ENCODE data around the gene SPAG5. TPM values are rescaled to one million over a fixed set of nuclear protein-coding genes. Genes with fewer than 3 reads are reported as not detected.

SPAG5 gene
- total RNA-seq, 1 experiment from 2014 or later = 38.1 TPM

- peaks cover 35% of the 10 kb centered on the region for H3K36me3 Mint-ChIP-seq (ENCODE audit: insufficient read depth, unreplicated experiment)
- no peaks in the 10 kb centered on the region for H3K4me1 Mint-ChIP-seq (ENCODE audit: insufficient read depth, unreplicated experiment)
- no TSS peak for BruUV-seq (replicated peaks)
- CTCF ChIA-PET = interaction anchor here (3.8 kb wide), 1 partner anchor 12 kb away, joined by 35 read pairs; no protein-coding TSS in a partner anchor
- H3K4me3 Mint-ChIP-seq (ENCODE audit: unreplicated experiment) = peak within 1 kb of the TSS; percentile 75
- no peak within 1 kb of the TSS for H3K27ac Mint-ChIP-seq (ENCODE audit: low read depth, unreplicated experiment)
- intact Hi-C loops (cut with micrococcal nuclease) = no loop called here
- H3K27me3 Mint-ChIP-seq (ENCODE audit: insufficient read depth, unreplicated experiment) = no peaks in the 10 kb centered on the region
- POLR2A ChIA-PET = interaction anchor here (0.6 to 2.3 kb wide), 8 partner anchors 17 to 1793 kb away, joined by 3 to 18 read pairs (median 4); partner anchors contain the start of genes ALDOC, PIGS and POLDIP2
- TF ChIP-seq, protein P1, sequence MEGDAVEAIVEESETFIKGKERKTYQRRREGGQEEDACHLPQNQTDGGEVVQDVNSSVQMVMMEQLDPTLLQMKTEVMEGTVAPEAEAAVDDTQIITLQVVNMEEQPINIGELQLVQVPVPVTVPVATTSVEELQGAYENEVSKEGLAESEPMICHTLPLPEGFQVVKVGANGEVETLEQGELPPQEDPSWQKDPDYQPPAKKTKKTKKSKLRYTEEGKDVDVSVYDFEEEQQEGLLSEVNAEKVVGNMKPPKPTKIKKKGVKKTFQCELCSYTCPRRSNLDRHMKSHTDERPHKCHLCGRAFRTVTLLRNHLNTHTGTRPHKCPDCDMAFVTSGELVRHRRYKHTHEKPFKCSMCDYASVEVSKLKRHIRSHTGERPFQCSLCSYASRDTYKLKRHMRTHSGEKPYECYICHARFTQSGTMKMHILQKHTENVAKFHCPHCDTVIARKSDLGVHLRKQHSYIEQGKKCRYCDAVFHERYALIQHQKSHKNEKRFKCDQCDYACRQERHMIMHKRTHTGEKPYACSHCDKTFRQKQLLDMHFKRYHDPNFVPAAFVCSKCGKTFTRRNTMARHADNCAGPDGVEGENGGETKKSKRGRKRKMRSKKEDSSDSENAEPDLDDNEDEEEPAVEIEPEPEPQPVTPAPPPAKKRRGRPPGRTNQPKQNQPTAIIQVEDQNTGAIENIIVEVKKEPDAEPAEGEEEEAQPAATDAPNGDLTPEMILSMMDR (IDR thresholded peaks at IDR 0.05; ENCODE audit: unreplicated experiment) = no peak
- H3K9me3 Mint-ChIP-seq (ENCODE audit: unreplicated experiment) = no peaks in the 10 kb centered on the region
- peak; percentile 74 for DNase-seq (ENCODE audit: unreplicated experiment)
Measured at GRCh38 chr17:28552176-28552999, 46.4 kb downstream of the SPAG5 start, which contains the start of gene UNC119. Gene UNC119, minus strand, starts transcription at chr17:28552624. Its CDS starts 67 bp downstream, at chr17:28552557.

GRCh38 chr17:28551421-28552175, 47.2 kb downstream of the SPAG5 start:
- Mint-ChIP-seq H3K36me3 (ENCODE audit: insufficient read depth, unreplicated experiment) (peaks cover 32% of the 10 kb centered on the region), H3K4me1 (ENCODE audit: insufficient read depth, unreplicated experiment) (no peaks in the 10 kb centered on the region), H3K4me3 (ENCODE audit: unreplicated experiment) (peak overlapping the region; percentile 75), H3K27ac (ENCODE audit: low read depth, unreplicated experiment) (no peak overlapping the region), H3K9me3 (ENCODE audit: unreplicated experiment) (no peaks in the 10 kb centered on the region), H3K27me3 (ENCODE audit: insufficient read depth, unreplicated experiment) (no peaks in the 10 kb centered on the region)
- no peak for DNase-seq (ENCODE audit: unreplicated experiment)
- no TSS peak for BruUV-seq (replicated peaks)
- intact Hi-C loops (cut with micrococcal nuclease) = no loop called here
- TF ChIP-seq, protein P1 (IDR thresholded peaks at IDR 0.05; ENCODE audit: unreplicated experiment) = no peak
- POLR2A ChIA-PET = interaction anchor here (0.5 to 2.0 kb wide), 11 partner anchors 19 to 260 kb away, joined by 3 to 18 read pairs (median 3); partner anchors contain the start of genes ALDOC and PIGS
- CTCF ChIA-PET = interaction anchor here (0.5 to 3.8 kb wide), 8 partner anchors 11 to 1211 kb away, joined by 3 to 35 read pairs (median 4); no protein-coding TSS in a partner anchor

- ChIA-PET CTCF (interaction anchor here (0.5 to 3.8 kb wide), 7 partner anchors 11 to 135 kb away, joined by 3 to 35 read pairs (median 4); no protein-coding TSS in a partner anchor), POLR2A (interaction anchor here (0.5 to 2.0 kb wide), 7 partner anchors 20 to 261 kb away, joined by 3 to 18 read pairs (median 4); partner anchors contain the start of gene PIGS)
- Mint-ChIP-seq H3K9me3 (ENCODE audit: unreplicated experiment) (no peaks in the 10 kb centered on the region), H3K27me3 (ENCODE audit: insufficient read depth, unreplicated experiment) (no peaks in the 10 kb centered on the region), H3K4me1 (ENCODE audit: insufficient read depth, unreplicated experiment) (peaks cover under 1% of the 10 kb centered on the region), H3K27ac (ENCODE audit: low read depth, unreplicated experiment) (no peak overlapping the region), H3K36me3 (ENCODE audit: insufficient read depth, unreplicated experiment) (peaks cover 24% of the 10 kb centered on the region), H3K4me3 (ENCODE audit: unreplicated experiment) (no peak overlapping the region)
- intact Hi-C loops (cut with micrococcal nuclease) = no loop called here
- DNase-seq (ENCODE audit: unreplicated experiment) = no peak
- BruUV-seq (replicated peaks) = no TSS peak
- TF ChIP-seq, protein P1 (IDR thresholded peaks at IDR 0.05; ENCODE audit: unreplicated experiment) = no peak
Measured at GRCh38 chr17:28550858-28551257, 48.0 kb downstream of the SPAG5 start.

All from MCF 10A (cell line).